Large intestine (tissue), 3 donors: Measurements from ENCODE around the gene SDHB. TPM values are rescaled to one million over a fixed set of nuclear protein-coding genes. Genes with fewer than 3 reads are reported as not detected.
A peak's percentile ranks its signal among the peaks of the same experiment; 100 is the strongest.

Source experiments
- DNase-seq, 2 donors: peaks; one replicate each; pipeline versions ENCODE4 v3.0.0 to v3.0.0-alpha.2; 2013
- H3K27ac ChIP-seq: one replicate; pipeline ENCODE4 v1.5.1; 2013; ENCODE audit warnings: low read length
- H3K27me3 ChIP-seq: 2 replicates; pipeline ENCODE4 v1.6.1; 2013; ENCODE audit warnings: low read length; ENCODE audit not compliant: control insufficient read depth, insufficient read depth
- H3K36me3 ChIP-seq: 2 replicates; pipeline ENCODE4 v1.6.1; 2013; ENCODE audit warnings: low read length; ENCODE audit not compliant: control insufficient read depth, insufficient read depth
- H3K4me1 ChIP-seq: one replicate; pipeline ENCODE4 v1.6.1; 2013; ENCODE audit warnings: low read length; ENCODE audit not compliant: control insufficient read depth, insufficient read depth
- H3K4me3 ChIP-seq: one replicate; pipeline ENCODE4 v1.5.1; 2013; ENCODE audit warnings: low read length
- H3K9me3 ChIP-seq: one replicate; pipeline ENCODE4 v1.6.1; 2013; ENCODE audit warnings: mild to moderate bottlenecking, low read depth, low read length, moderate library complexity; ENCODE audit not compliant: control insufficient read depth
- WGBS: methylation state at CpG from one replicate; pipeline ENCODE4 v1.1.5; 2013; ENCODE audit warnings: low lambda C conversion rate; ENCODE audit not compliant: insufficient coverage; 5-methylcytosine and 5-hydroxymethylcytosine counted together
- polyA plus RNA-seq: library from polyadenylated mRNA; unstranded; fragments of 120-200 nt; gene quantifications from one replicate; pipeline ENCODE4 v1.2.1, GENCODE V29; 2013

The SDHB gene
- polyA plus RNA-seq, 1 donor: 122 TPM

DNA sequence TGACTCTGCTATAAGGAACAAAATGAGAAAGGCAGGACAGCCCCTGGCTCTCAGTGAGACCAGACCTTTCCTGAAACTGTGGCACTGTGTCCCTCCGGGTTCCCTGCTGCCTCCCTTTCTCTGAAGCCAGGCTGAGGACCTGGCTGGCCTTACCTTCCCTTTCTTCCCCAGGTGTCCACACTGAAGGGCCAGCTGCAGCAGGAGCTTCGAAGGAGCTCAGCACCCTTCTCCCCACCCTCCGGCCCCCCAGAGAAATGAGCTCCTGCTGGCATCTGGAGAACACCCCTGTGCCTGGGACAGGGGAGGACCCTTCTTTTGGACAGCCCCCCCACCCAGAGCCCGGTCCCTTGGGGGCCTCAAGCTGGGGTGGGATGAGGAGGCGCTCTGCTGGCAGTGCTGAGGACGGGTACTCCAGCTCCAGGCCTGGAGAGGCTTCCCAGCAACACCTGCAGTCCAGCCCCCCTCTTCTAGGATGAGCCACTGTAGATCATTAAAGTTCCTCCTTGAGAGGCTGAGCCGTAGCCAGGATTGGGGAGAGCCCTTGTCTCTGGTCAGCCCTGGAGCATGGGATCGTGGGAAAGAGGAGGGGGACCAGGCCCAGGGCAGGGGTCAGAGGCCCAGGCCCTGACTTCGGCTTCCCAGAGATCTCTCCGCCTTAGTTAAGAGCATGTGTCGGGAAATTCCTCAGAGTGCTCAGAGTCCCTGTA, 81.5 kb downstream of the SDHB start:
- H3K4me3 ChIP-seq: no peak overlapping the region
- no peak overlapping the region for H3K27ac ChIP-seq
- H3K27me3 ChIP-seq: no peaks in the 10 kb centered on the region
- peaks cover 12% of the 10 kb centered on the region for H3K4me1 ChIP-seq
- no peak for DNase-seq
- peaks cover 43% of the 10 kb centered on the region for H3K36me3 ChIP-seq
- 60% methylated on average over 1 of the region's 11 CpGs for WGBS
- H3K9me3 ChIP-seq: no peaks in the 10 kb centered on the region

DNA sequence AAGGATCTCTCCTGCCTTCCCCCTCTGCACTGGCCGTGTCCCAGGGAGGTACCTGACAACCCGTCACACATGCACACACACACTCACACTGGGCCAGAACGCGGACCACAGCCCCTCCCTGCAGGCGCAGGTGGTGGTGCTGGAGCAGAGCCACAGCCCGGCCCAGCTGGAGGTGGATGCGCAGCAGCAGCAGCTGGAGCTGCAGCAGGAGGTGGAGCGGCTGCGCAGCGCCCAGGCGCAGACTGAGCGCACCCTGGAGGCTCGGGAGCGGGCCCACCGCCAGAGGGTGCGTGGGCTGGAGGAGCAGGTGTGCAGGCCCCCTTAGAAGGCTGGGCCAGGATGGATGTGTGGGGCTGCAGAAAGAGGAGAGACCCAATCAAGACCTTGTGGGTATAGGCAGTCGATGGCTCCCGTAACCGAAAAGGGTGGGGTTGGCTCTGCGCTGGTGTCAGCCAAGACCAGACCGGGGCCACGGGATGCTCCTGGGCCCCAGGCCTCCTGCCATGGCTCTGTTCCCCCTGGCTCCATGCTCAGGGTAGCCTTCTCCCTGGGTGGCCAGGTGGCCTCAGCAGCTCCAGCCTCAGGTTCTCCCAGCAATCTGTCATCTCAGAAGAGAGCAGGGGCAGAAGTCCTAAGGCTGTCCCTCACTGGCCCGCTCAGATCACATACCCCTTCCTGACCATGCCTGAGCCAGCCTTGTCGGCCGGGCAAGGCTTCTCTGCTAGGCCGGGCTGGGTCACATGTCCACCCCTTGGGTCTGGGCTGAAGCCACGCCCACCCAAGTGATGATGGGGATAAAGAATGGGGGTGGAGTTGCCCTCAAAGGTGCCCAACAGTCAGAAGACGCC, 82.3 kb downstream of the SDHB start:
- Histone ChIP-seq H3K27me3 (no peaks in the 10 kb centered on the region), H3K36me3 (peaks cover 35% of the 10 kb centered on the region), H3K27ac (no peak overlapping the region), H3K4me3 (no peak overlapping the region), H3K4me1 (peaks cover 6% of the 10 kb centered on the region), H3K9me3 (no peaks in the 10 kb centered on the region)
- WGBS: no CpG with 5 or more reads among the region's 28 CpGs
- DNase-seq: peak in 1 of 2 donors; percentile 26

DNA sequence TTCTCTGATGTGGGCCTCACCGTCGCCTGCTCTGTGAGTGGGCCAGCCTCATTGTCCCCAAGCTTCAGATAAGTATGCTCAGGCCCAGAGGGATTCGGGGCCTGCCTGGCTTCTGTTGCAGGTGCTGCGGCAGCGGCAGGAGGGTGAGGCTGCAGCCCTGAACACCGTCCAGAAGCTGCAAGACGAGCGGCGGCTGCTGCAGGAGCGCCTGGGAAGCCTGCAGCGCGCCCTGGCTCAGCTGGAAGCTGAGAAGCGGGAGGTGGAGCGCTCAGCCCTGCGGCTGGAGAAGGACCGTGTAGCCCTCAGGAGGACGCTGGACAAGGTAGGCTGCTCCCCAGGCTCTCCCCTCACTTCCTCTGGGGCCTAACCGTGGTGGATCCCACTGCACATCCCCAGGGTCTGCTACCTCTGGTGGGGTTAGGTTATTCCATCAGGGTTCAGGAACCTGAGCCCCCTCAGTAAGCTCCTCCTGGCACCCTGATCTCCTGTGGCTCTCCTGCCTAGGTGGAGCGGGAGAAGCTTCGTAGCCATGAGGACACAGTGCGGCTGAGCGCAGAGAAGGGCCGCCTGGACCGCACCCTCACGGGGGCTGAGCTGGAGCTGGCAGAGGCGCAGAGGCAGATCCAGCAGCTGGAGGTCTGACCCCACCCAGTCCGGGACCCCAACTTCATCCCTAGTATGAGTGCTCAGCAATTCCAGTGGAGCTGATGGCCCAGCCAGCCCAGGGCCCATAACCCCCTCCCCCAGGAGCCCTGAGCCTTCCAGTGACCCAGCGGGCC, 83.5 kb downstream of the SDHB start:
- H3K27me3 ChIP-seq: no peaks in the 10 kb centered on the region
- H3K4me3 ChIP-seq: no peak overlapping the region
- WGBS: no CpG with 5 or more reads among the region's 28 CpGs
- H3K27ac ChIP-seq: no peak overlapping the region
- peaks cover 31% of the 10 kb centered on the region for H3K36me3 ChIP-seq
- DNase-seq: no peak
- H3K9me3 ChIP-seq: no peaks in the 10 kb centered on the region
- H3K4me1 ChIP-seq: peaks cover 6% of the 10 kb centered on the region

DNA sequence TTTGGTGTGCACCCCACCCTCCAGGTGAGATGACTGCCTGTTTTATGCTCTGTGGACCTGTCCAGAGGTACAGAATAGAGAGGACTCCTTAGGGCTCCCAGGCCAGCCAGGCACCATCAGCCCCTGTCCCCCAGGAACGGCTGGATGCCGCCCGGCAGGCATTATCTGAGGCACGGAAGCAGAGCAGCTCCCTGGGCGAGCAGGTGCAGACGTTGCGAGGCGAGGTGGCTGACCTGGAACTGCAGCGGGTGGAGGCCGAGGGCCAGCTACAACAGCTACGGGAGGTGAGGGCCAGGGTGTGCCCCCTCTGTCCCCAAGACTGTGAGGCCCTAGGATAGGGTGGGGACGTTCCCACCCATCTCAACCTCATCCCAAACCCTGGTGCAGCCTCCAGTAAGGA, 84.2 kb downstream of the SDHB start:
- Histone ChIP-seq H3K27me3 (no peaks in the 10 kb centered on the region), H3K27ac (no peak overlapping the region), H3K9me3 (no peaks in the 10 kb centered on the region), H3K36me3 (peaks cover 27% of the 10 kb centered on the region), H3K4me1 (peaks cover 6% of the 10 kb centered on the region), H3K4me3 (no peak overlapping the region)
- WGBS: no CpG with 5 or more reads among the region's 12 CpGs
- DNase-seq: no peak

DNA sequence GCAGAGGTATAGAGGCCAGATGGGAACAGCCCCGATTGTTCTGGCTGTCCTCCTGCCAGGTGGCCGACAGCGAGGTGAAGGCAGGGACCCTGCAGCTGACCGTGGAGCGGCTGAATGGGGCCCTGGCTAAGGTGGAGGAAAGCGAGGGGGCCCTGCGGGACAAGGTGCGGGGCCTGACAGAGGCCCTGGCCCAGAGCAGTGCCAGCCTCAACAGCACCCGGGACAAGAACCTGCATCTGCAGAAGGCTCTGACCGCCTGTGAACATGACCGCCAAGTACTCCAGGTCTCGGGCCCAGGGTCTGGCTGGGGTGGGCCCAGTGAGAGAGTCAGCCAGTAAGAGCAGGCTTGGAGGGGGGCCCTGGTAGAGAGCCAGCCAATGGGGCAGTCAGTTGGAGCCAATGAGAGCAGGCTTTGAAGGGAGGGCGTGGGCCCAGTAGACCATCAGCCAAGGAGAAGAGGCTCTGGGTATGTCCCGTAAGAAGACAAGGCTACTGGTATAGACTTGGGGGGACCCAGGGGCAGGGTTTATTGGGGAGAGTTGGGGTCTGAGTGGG, 84.7 kb downstream of the SDHB start:
- no peak overlapping the region for H3K27ac ChIP-seq
- no peak for DNase-seq
- no peaks in the 10 kb centered on the region for H3K9me3 ChIP-seq
- H3K36me3 ChIP-seq: peaks cover 27% of the 10 kb centered on the region
- H3K4me3 ChIP-seq: no peak overlapping the region
- WGBS: no CpG with 5 or more reads among the region's 14 CpGs
- H3K27me3 ChIP-seq: no peaks in the 10 kb centered on the region
- H3K4me1 ChIP-seq: peaks cover 6% of the 10 kb centered on the region

Other genes starting within 250 kb of the SDHB start
- 3.2 TPM for gene RNU1-2, start 158.1 kb downstream of the SDHB start, polyA plus RNA-seq
- 24.8 TPM for gene CROCC, start 132.1 kb downstream of the SDHB start, polyA plus RNA-seq
- gene MFAP2, start 73.4 kb downstream of the SDHB start, polyA plus RNA-seq: 121 TPM
- gene ATP13A2, start 42.1 kb downstream of the SDHB start, polyA plus RNA-seq: 20.6 TPM
- 19.3 TPM for gene PADI2, start 65.4 kb upstream of the SDHB start, polyA plus RNA-seq
- gene PADI1, start 151.1 kb upstream of the SDHB start, polyA plus RNA-seq: not detected
- gene PADI3, start 195.1 kb upstream of the SDHB start, polyA plus RNA-seq: not detected